OCI-LY7 (cell line): Measurements from ENCODE around the gene CFDP1. TPM values are rescaled to one million over a fixed set of nuclear protein-coding genes. Genes with fewer than 3 reads are reported as not detected.

Experiments used
- BruUV-seq: library from RNA; stranded (reverse); fragments of 400-500 nt; replicated peaks from 2 replicates; lab custom pipeline; 2021; lab: Mats Ljungman, UMichigan
- CTCF ChIA-PET: fragments of 300-600 bp; sonication (Branson Sonifier 250); formaldehyde crosslinking; loops from one replicate; lab custom pipeline; 2022; ENCODE audit warnings: antibody characterized with exemption; ENCODE audit not compliant: unreplicated experiment; lab: Charles Lee
- POLR2A ChIA-PET: fragments of 300-600 bp; sonication (Branson Sonifier 250); formaldehyde crosslinking; loops from one replicate; lab custom pipeline; 2022; ENCODE audit warnings: antibody characterized with exemption; lab: Charles Lee
- DNase-seq: peaks from one replicate; pipeline ENCODE4 v3.0.0-alpha.2; 2015; ENCODE audit warnings: low spot score
- H2AFZ ChIP-seq: fragments of 200-600 bp; sonication (generic), shearing (Covaris generic); 2 replicates; pipeline ENCODE4 v1.6.1; 2014; ENCODE audit warnings: mild to moderate bottlenecking, antibody characterized with exemption, low read length, moderate library complexity
- H3K27ac ChIP-seq: fragments of 200-600 bp; sonication (generic); 2 replicates; pipeline ENCODE4 v1.5.1; 2014; ENCODE audit warnings: mixed run types, low read depth, mild to moderate bottlenecking, moderate library complexity, low read length, inconsistent platforms; ENCODE audit not compliant: poor library complexity, severe bottlenecking
- H3K36me3 ChIP-seq: fragments of 200-600 bp; sonication (generic); 2 replicates; pipeline ENCODE4 v1.6.1; 2014; ENCODE audit warnings: mild to moderate bottlenecking, antibody characterized with exemption, low read length, moderate library complexity, mixed read lengths; ENCODE audit not compliant: insufficient read depth
- H3K4me1 ChIP-seq: fragments of 200-600 bp; sonication (generic); 2 replicates; pipeline ENCODE4 v1.5.1; 2014; ENCODE audit warnings: mild to moderate bottlenecking, low read length; ENCODE audit not compliant: insufficient read depth, poor library complexity, severe bottlenecking
- H3K4me2 ChIP-seq: fragments of 200-600 bp; sonication (generic); 2 replicates; pipeline ENCODE4 v1.6.1; 2014; ENCODE audit warnings: mild to moderate bottlenecking, low read length
- H3K4me3 ChIP-seq: fragments of 200-600 bp; sonication (generic); 2 replicates; pipeline ENCODE4 v1.5.1; 2014; ENCODE audit warnings: mild to moderate bottlenecking, low read depth, low read length; ENCODE audit not compliant: poor library complexity, severe bottlenecking
- H3K79me2 ChIP-seq: fragments of 200-600 bp; sonication (generic); 2 replicates; pipeline ENCODE4 v1.6.1; 2016; ENCODE audit warnings: low read depth, mild to moderate bottlenecking, low read length, moderate library complexity, mixed read lengths; ENCODE audit not compliant: insufficient read depth
- H3K9me2 ChIP-seq: fragments of 200-600 bp; sonication (generic); 2 replicates; pipeline ENCODE4 v1.6.1; 2016; ENCODE audit warnings: mild to moderate bottlenecking, low read length, mixed read lengths; ENCODE audit not compliant: insufficient read depth
- H3K9me3 ChIP-seq: fragments of 200-600 bp; sonication (generic); 2 replicates; pipeline ENCODE4 v1.6.1; 2014; ENCODE audit warnings: mild to moderate bottlenecking, mixed run types, low read length, mixed read lengths
- H4K20me1 ChIP-seq: fragments of 200-600 bp; sonication (generic); 2 replicates; pipeline ENCODE4 v1.6.1; 2014; ENCODE audit warnings: mild to moderate bottlenecking, antibody characterized with exemption, low read length, moderate library complexity, mixed read lengths; ENCODE audit not compliant: insufficient read depth
- EZH2phosphoT487 ChIP-seq: fragments of 200-600 bp; sonication (generic); IDR thresholded peaks from 2 replicates; pipeline ENCODE4 v1.6.1; 2018; ENCODE audit warnings: low read depth, borderline replicate concordance, mild to moderate bottlenecking, mixed run types, antibody characterized with exemption, low read length, moderate library complexity, mixed read lengths
- intact Hi-C: fragments of 100-400 bp; cut with micrococcal nuclease; formaldehyde crosslinking; loops from one replicate; pipeline ENCODE4 v1.10.0; 2022; ENCODE audit not compliant: unreplicated experiment
- total RNA-seq, 2 experiments: library from RNA; depleted of rRNA in 1 of 2; stranded (reverse); fragments of >200 nt in 1 of 2; shearing (Covaris generic) in 1 of 2; gene quantifications; 2 replicates each; pipeline ENCODE4 v1.2.3, GENCODE V29; 2014 to 2022
- TF ChIP-seq, protein P1 (sequence below): fragments of 200-600 bp; sonication (generic); conservative IDR thresholded peaks from 2 replicates; pipeline ENCODE4 v1.5.1; 2014; ENCODE audit warnings: mild to moderate bottlenecking, antibody characterized with exemption, low read length, moderate library complexity, mixed read lengths

Gene CFDP1
- total RNA-seq, 2 experiments from 2014 or later: 30.0 to 57.6 TPM

DNA sequence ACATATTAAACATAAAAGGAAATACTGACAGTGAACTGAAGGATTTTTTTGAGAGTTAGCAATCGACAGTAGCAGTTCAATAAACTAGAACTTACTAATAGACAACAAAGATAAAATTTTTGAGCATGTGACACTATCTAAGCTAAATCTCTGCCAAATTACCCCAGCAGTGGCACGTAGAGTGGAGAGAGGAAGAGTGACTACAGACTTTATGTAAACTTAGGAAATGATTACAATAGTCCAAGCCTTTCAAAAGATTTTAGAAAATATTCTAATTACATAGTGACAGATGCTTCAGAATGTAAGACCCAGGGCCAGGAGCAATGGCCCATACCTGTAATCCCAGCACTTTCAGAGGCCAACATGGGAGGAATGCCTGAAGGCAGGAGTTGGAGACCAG lies 52.4 kb downstream of the CFDP1 start:
- Histone ChIP-seq H3K9me2 (no peaks in the 10 kb centered on the region), H3K79me2 (no peaks in the 10 kb centered on the region), H3K4me1 (peaks cover 44% of the 10 kb centered on the region), H3K36me3 (peaks cover 31% of the 10 kb centered on the region), H3K4me3 (peak overlapping the region; percentile 25), H2AFZ (peak overlapping the region; percentile 68), H4K20me1 (no peaks in the 10 kb centered on the region), H3K27ac (peak overlapping the region; percentile 78), H3K9me3 (no peaks in the 10 kb centered on the region), H3K4me2 (peak overlapping the region; percentile 65)
- ChIA-PET POLR2A (interaction anchor here (0.5 to 1.3 kb wide), 5 partner anchors 11 to 1121 kb away, joined by 3 to 8 read pairs (median 3); no protein-coding TSS in a partner anchor), CTCF (interaction anchor here (1.9 kb wide), 1 partner anchor 181 kb away, joined by 7 read pairs; no protein-coding TSS in a partner anchor)
- intact Hi-C loops: no loop called here
- BruUV-seq: no TSS peak
- no peak for TF ChIP-seq EZH2phosphoT487
- TF ChIP-seq, protein P1, sequence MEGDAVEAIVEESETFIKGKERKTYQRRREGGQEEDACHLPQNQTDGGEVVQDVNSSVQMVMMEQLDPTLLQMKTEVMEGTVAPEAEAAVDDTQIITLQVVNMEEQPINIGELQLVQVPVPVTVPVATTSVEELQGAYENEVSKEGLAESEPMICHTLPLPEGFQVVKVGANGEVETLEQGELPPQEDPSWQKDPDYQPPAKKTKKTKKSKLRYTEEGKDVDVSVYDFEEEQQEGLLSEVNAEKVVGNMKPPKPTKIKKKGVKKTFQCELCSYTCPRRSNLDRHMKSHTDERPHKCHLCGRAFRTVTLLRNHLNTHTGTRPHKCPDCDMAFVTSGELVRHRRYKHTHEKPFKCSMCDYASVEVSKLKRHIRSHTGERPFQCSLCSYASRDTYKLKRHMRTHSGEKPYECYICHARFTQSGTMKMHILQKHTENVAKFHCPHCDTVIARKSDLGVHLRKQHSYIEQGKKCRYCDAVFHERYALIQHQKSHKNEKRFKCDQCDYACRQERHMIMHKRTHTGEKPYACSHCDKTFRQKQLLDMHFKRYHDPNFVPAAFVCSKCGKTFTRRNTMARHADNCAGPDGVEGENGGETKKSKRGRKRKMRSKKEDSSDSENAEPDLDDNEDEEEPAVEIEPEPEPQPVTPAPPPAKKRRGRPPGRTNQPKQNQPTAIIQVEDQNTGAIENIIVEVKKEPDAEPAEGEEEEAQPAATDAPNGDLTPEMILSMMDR: no peak
- DNase-seq: no peak

DNA sequence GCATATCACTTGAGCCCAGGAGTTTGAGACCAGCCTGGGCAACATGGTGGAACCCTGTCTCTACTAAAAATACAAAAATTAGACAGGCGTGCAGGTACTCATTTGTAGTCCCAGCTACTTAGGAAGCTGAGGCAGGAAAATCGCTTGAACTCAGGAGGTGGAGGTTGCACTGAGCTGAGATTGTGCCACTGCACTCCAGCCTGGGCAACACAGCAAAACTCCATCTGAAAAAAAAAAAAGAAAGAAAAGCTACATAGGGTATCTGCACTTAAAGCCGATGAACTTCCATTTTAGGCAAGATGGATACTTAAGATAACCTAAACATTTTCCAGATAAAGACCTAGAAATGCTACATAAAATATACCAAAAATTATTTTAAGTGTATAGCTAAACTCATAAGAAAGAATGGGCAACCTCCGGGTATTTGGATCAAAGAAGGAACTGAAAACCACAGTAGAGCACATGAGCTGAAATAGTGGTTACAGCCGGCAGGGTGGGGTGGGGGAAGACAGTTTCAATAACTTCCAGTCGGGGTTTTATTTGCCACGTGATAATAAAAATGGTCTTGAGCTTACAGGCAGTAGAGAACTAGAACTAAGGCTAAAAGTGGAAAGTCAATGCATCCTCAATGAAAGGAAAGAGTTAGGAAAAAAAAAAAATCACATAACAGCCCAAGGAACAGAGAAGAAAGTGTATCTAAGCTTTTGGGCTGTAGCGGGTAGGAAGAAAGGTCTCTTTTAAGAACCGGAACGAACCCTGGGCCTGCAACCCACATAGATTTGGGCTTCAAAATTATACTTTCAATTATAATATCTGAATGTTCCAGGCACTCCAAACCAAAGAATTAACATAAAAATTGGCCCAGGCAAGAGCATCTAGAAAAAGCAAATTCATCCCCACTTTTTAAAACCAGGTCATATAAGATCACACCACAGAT lies 53.1 kb downstream of the CFDP1 start:
- Histone ChIP-seq H3K79me2 (no peaks in the 10 kb centered on the region), H3K4me2 (peak overlapping the region; percentile 65), H4K20me1 (no peaks in the 10 kb centered on the region), H3K27ac (peak overlapping the region; percentile 78), H3K4me1 (peaks cover 44% of the 10 kb centered on the region), H2AFZ (peak overlapping the region; percentile 68), H3K9me3 (no peaks in the 10 kb centered on the region), H3K36me3 (peaks cover 31% of the 10 kb centered on the region), H3K9me2 (no peaks in the 10 kb centered on the region), H3K4me3 (peak overlapping the region; percentile 25)
- no TSS peak for BruUV-seq
- POLR2A ChIA-PET: interaction anchor here (0.5 to 1.4 kb wide), 14 partner anchors 11 to 1121 kb away, joined by 3 to 8 read pairs (median 3); no protein-coding TSS in a partner anchor
- no peak for TF ChIP-seq EZH2phosphoT487
- TF ChIP-seq, protein P1: no peak
- intact Hi-C loops: no loop called here
- peak; percentile 84 for DNase-seq
- CTCF ChIA-PET: interaction anchor here (1.9 kb wide), 1 partner anchor 181 kb away, joined by 7 read pairs; no protein-coding TSS in a partner anchor
